Neural cell (in vitro differentiated cells): ENCODE results near the gene ZNF536. TPM values are rescaled to one million over a fixed set of nuclear protein-coding genes. Genes with fewer than 3 reads are reported as not detected.

Experiments used
- H2AFZ ChIP-seq: fragments of 200-600, 300-800 bp; sonication (generic), shearing (Covaris generic); 2 replicates; pipeline ENCODE4 v1.6.0; 2014; ENCODE audit warnings: low read depth, mild to moderate bottlenecking, antibody characterized with exemption, low read length, moderate library complexity
- H3F3A ChIP-seq: fragments of 200-600 bp; shearing (Covaris generic); 2 replicates; pipeline ENCODE4 v1.6.1; 2016; ENCODE audit warnings: mild to moderate bottlenecking, moderate library complexity, mixed read lengths, antibody characterized with exemption, low read length; ENCODE audit not compliant: insufficient read depth, poor library complexity, severe bottlenecking
- H3K27ac ChIP-seq: fragments of 200-600, 300-800 bp; sonication (generic), shearing (Covaris generic); 2 replicates; pipeline ENCODE4 v1.5.1; 2014; ENCODE audit warnings: mild to moderate bottlenecking, low read length, moderate library complexity
- H3K27me3 ChIP-seq: fragments of 300-800, 200-600 bp; sonication (generic), shearing (Covaris generic); 2 replicates; pipeline ENCODE4 v1.6.0; 2014; ENCODE audit warnings: mild to moderate bottlenecking, low read depth, low read length, moderate library complexity; ENCODE audit not compliant: insufficient read depth
- H3K36me3 ChIP-seq: fragments of 300-800, 200-600 bp; sonication (generic), shearing (Covaris generic); 2 replicates; pipeline ENCODE4 v1.5.1; 2014; ENCODE audit warnings: mild to moderate bottlenecking, antibody characterized with exemption, low read length, moderate library complexity; ENCODE audit not compliant: insufficient read depth
- H3K4me2 ChIP-seq: fragments of 300-800, 200-600 bp; sonication (generic), shearing (Covaris generic); 2 replicates; pipeline ENCODE4 v1.6.0; 2014; ENCODE audit warnings: mild to moderate bottlenecking, low read length
- H3K4me3 ChIP-seq: fragments of 300-800, 200-600 bp; sonication (generic), shearing (Covaris generic); 2 replicates; pipeline ENCODE4 v1.5.1; 2014; ENCODE audit warnings: mild to moderate bottlenecking, low read length, moderate library complexity
- H3K79me2 ChIP-seq: fragments of 200-600 bp; shearing (Covaris generic); replicated peaks from 2 replicates; pipeline ENCODE4 v1.6.0; 2014; ENCODE audit warnings: mild to moderate bottlenecking, low read length, moderate library complexity; ENCODE audit not compliant: insufficient read depth
- H3K9ac ChIP-seq: fragments of 300-800, 200-600 bp; sonication (generic), shearing (Covaris generic); 2 replicates; pipeline ENCODE4 v1.6.1; 2016; ENCODE audit warnings: mild to moderate bottlenecking, low read length, mixed read lengths
- H3K9me2 ChIP-seq: fragments of 200-600 bp; shearing (Covaris generic); 2 replicates; pipeline ENCODE4 v1.6.1; 2016; ENCODE audit warnings: mild to moderate bottlenecking, low read length, mixed read lengths; ENCODE audit not compliant: insufficient read depth
- H3K9me3 ChIP-seq: fragments of 200-600, 300-800 bp; sonication (generic), shearing (Covaris generic); 2 replicates; pipeline ENCODE4 v1.6.1; 2016; ENCODE audit warnings: mild to moderate bottlenecking, mixed run types, low read length, moderate library complexity, mixed read lengths
- H4K20me1 ChIP-seq: fragments of 200-600 bp; shearing (Covaris generic); 2 replicates; pipeline ENCODE4 v1.6.1; 2016; ENCODE audit warnings: mild to moderate bottlenecking, mixed run types; ENCODE audit not compliant: insufficient read depth
- CTCF ChIP-seq: fragments of 450-650 bp; IDR thresholded peaks from 2 replicates; pipeline ENCODE4 v1.5.1; 2014; ENCODE audit warnings: antibody characterized with exemption, mild to moderate bottlenecking, moderate library complexity; ENCODE audit not compliant: poor library complexity, severe bottlenecking
- EP300 ChIP-seq: fragments of 450-650 bp; conservative IDR thresholded peaks from 2 replicates; pipeline ENCODE4 v1.6.1; 2014; ENCODE audit warnings: antibody characterized with exemption, mild to moderate bottlenecking, moderate library complexity; ENCODE audit not compliant: poor library complexity, severe bottlenecking
- EZH2 ChIP-seq: fragments of 200-600, 300-800 bp; shearing (Covaris generic), sonication (generic); IDR thresholded peaks from 2 replicates; pipeline ENCODE4 v1.6.1; 2014; ENCODE audit warnings: antibody characterized with exemption, low read length, borderline replicate concordance, mild to moderate bottlenecking; ENCODE audit not compliant: insufficient read depth, poor library complexity, severe bottlenecking
- MXI1 ChIP-seq: fragments of 450-650 bp; conservative IDR thresholded peaks from 2 replicates; pipeline ENCODE4 v1.6.1; 2014; ENCODE audit warnings: antibody characterized with exemption, mild to moderate bottlenecking; ENCODE audit not compliant: poor library complexity, severe bottlenecking
- POLR2AphosphoS5 ChIP-seq: IDR thresholded peaks from 2 replicates; pipeline ENCODE4 v1.6.1; 2012
- RAD21 ChIP-seq: fragments of 450-650 bp; conservative IDR thresholded peaks from 2 replicates; pipeline ENCODE4 v1.6.1; 2014; ENCODE audit warnings: antibody characterized with exemption, mild to moderate bottlenecking, moderate library complexity
- REST ChIP-seq: IDR thresholded peaks from 2 replicates; pipeline ENCODE4 v1.6.1; 2012; ENCODE audit warnings: borderline replicate concordance
- SMC3 ChIP-seq: fragments of 450-650 bp; conservative IDR thresholded peaks from 2 replicates; pipeline ENCODE4 v1.6.1; 2014; ENCODE audit warnings: antibody characterized with exemption, mild to moderate bottlenecking, moderate library complexity; ENCODE audit not compliant: poor library complexity
- TAF1 ChIP-seq: IDR thresholded peaks from 2 replicates; pipeline ENCODE4 v1.6.1; 2012; ENCODE audit warnings: low read depth
- polyA minus RNA-seq: library from RNA; depleted of rRNA, polyadenylated mRNA; stranded (reverse); fragments of >200 nt; gene quantifications from 2 replicates; pipeline ENCODE4 v1.2.3, GENCODE V29; 2014
- polyA plus RNA-seq: library from polyadenylated mRNA; depleted of rRNA; stranded (reverse); fragments of >200 nt; gene quantifications from 2 replicates; pipeline ENCODE4 v1.2.3, GENCODE V29; 2014

The ZNF536 gene
- polyA plus RNA-seq (13.3 and 13.9 TPM in 2 replicates), polyA minus RNA-seq (53.9 and 59.2 TPM in 2 replicates)

- Histone ChIP-seq H2AFZ (no peak within 1 kb of the TSS), H3K9me2 (no peaks in the 10 kb centered on the region), H3K27ac (peak within 1 kb of the TSS; percentile 14), H3K4me2 (no peak within 1 kb of the TSS), H3K79me2 (no peaks in the 10 kb centered on the region), H4K20me1 (no peaks in the 10 kb centered on the region), H3K36me3 (no peaks in the 10 kb centered on the region), H3K9ac (peak within 1 kb of the TSS; percentile 46), H3F3A (no peaks in the 10 kb centered on the region), H3K9me3 (no peaks in the 10 kb centered on the region), H3K4me3 (no peak within 1 kb of the TSS), H3K27me3 (peaks cover 22% of the 10 kb centered on the region)
- no peak for TF ChIP-seq EZH2
- no peak for TF ChIP-seq SMC3
- TF ChIP-seq EP300: no peak
- TF ChIP-seq REST: no peak
- TF ChIP-seq POLR2AphosphoS5: no peak
- TF ChIP-seq TAF1: no peak
- TF ChIP-seq CTCF: no peak
- TF ChIP-seq MXI1: no peak
- TF ChIP-seq RAD21: no peak
These were observed at the start of gene ZNF536 for GRCh38 chr19:30371960-30372824. ZNF536 (plus strand) TSS chr19:30372384; CDS start chr19:30443563, 71,179 bp downstream.

- no peaks in the 10 kb centered on the region for H3K36me3 ChIP-seq
- no peaks in the 10 kb centered on the region for H3K27me3 ChIP-seq
- no peak for TF ChIP-seq TAF1
- no peak for TF ChIP-seq RAD21
- no peak for TF ChIP-seq CTCF
- no peaks in the 10 kb centered on the region for H4K20me1 ChIP-seq
- H3K9me2 ChIP-seq: no peaks in the 10 kb centered on the region
- H3K4me3 ChIP-seq: no peak overlapping the region
- H3K27ac ChIP-seq: no peak overlapping the region
- H3F3A ChIP-seq: no peaks in the 10 kb centered on the region
- no peak overlapping the region for H3K9ac ChIP-seq
- no peaks in the 10 kb centered on the region for H3K79me2 ChIP-seq
- no peak overlapping the region for H2AFZ ChIP-seq
- H3K4me2 ChIP-seq: no peak overlapping the region
- no peaks in the 10 kb centered on the region for H3K9me3 ChIP-seq
These were observed 49.4 kb upstream of the ZNF536 start for GRCh38 chr19:30322641-30323320.
